COR-L47 (cell line): ENCODE measurements around the gene DOCK4.

ENCODE experiments used
- DNase-seq: peaks from one replicate; lab custom pipeline; 2025; lab: John Stamatoyannopoulos, UW

Gene DOCK4

GRCh38 chr7:112080978-112081377, 125.2 kb downstream of the DOCK4 start:
- no peak for DNase-seq

GRCh38 chr7:112080441-112080840, 125.8 kb downstream of the DOCK4 start:
- no peak for DNase-seq

GRCh38 chr7:112079673-112080072, 126.5 kb downstream of the DOCK4 start:
- DNase-seq: no peak

- no peak for DNase-seq
Measured at GRCh38 chr7:112079122-112079521, 127.1 kb downstream of the DOCK4 start.

- DNase-seq: no peak
Measured at GRCh38 chr7:112076324-112076723, 129.9 kb downstream of the DOCK4 start.

DNA sequence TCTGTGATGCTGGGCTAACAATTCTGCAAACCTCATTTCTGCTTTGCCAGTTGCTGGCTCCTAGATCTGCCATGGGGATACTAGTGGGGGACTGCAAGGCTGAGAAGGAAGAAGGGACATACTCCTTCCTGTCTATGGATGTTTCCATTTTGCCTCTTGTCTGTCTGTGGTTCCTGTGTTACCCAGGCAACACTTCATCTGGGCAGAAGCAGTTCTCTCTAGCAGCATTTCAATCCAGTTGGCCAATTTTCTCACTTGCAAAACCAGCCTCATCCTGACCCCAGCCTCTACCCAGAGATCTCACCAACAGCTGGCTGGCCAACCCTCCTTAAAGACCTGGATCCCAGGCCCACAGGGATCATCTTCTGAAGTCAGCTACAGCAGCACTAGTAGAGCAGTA, 131.7 kb downstream of the DOCK4 start:
- no peak for DNase-seq

DNA sequence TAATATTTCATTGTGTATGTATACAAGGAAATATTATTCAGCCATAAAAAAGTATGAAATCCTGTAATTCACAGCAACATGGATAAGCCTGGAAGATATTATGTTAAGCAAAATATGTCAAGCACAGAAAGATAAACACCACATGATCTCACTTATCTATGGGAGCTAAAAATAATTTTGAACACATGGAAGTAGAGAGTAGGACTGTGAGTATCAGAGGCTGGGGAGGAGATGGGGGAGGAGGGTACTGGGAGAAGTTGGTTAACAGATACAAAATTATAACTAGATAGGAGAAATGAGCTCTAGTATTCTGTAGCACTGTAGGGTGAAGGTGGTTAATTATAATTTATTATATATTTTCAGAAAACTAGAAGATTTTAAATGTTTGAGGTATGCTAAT, 132.7 kb downstream of the DOCK4 start:
- DNase-seq: no peak

GRCh38 chr7:112072541-112073245, 133.5 kb downstream of the DOCK4 start:
- no peak for DNase-seq

DNA sequence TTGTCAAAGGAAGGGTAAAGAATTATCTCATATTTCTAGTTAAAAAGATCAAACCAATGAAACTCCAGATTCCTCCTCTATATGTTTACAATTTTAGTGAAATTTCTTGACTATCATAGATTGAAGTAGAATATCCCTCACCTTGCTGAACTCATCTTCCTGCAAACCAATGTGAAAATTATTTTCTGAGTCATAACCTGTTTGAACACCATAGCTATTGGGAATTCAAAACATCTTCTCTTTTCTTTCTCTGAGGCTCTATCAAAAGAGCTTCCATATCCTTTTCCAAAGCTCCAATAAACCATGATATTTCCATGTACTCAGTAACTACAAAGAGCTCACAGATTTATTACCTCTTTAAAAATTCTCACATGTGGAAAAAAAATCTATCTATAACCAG, 134.3 kb downstream of the DOCK4 start:
- no peak for DNase-seq

- no peak for DNase-seq
Measured at GRCh38 chr7:112070674-112071256, 135.4 kb downstream of the DOCK4 start.

DNA sequence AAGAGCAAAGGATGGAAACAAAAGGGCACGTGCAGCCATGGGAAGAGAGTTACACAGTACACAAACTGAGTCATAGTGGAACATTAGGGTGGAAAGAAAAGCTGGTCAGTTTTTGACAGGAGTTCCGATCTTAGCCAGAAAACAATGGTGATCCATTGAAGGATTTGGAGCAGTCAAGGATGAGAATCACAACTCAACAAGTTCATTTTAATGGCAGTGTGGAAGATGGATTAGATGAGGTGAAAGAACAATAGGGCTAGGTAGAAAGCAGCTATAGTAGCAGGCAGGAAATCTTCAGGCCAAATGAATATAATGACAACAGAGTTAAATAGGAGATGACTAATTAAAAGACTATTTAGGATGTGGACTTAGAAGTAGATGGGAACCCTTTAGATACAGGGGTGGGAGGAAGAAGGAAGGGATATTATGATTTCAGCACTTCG, 136.3 kb downstream of the DOCK4 start:
- no peak for DNase-seq

DNA sequence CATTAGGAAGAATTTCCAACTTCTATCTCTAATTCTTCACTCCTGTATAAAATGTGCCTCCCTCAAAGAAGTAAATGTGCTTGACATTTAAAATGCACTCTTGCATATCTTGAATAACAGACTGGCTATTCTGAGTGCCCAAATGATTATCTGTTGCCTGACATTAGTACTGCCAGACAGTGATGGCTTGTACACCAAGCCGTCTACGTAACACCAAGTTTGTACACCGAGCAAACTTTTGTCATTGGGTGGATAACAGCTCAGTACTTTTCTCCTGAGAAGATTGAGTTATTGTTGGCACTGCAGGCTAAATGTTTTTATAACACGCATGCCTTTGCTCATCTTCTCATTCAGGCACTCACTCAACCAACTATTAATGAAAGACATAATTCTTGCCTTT, 137.2 kb downstream of the DOCK4 start:
- DNase-seq: no peak

DNA sequence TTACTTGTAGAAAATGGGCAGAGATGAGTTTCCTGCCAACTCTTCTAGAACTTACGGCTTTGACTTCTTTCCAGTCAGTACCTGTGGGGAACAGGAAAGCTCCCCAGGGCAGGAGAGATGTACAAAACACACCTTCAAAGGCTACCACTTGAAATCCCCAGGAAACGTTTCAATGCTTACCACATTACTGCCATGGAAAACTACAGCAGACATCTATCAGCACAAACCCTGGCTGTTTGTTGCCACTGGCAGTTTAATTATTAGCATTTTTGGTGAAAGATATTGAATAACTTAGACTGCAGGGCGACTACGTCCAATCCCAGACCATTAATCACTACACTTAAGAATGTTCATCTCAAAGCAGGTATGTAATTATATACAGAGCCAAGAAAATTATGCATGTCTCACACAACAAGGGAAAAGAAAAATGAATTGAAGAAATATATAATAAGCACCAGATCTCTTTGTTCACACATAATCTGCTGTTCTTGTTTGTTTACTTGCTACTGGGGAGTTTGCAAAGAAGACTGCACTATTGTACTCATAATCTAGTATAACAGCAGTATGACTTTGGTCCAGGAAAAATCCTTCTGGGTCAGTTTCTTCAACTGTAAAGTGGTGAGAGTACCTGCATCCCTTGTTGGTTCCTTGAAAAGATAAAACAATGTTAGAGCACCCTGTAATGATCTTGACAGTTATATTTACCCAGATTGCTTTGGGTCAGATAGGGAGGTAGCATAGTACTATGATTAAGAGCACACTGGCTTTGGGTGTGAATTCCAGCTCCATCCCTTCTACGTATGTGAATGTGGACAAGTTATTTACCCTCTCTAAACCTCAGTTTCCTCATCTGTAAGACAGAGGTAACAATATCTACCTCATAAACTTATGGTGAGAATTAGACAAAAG, 138.3 kb downstream of the DOCK4 start:
- DNase-seq: peak; percentile 66

GRCh38 chr7:112067200-112067599, 139.0 kb downstream of the DOCK4 start:
- no peak for DNase-seq

- no peak for DNase-seq
Measured at GRCh38 chr7:112065758-112066157, 140.4 kb downstream of the DOCK4 start.

GRCh38 chr7:112064627-112065385, 141.4 kb downstream of the DOCK4 start:
- no peak for DNase-seq

DNA sequence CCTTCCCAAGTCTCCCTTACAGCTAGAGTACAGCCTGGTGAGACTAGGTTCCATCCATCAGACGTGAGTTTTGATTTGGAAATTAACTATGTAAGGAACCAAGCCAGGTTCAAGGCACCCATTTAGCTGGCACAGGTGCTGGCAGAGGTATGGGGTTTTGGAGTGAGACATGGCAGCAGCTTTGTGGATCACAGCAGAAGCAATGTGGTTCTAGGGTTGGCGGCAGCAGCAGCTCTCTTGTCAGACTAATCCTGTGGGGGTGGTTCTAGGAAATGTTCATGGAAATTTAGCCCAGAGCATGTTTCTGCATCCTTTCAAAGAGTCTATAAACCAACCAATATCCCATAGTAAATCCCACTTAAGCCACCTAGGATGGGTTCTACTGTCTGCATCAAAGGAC, 142.2 kb downstream of the DOCK4 start:
- DNase-seq: no peak

DNA sequence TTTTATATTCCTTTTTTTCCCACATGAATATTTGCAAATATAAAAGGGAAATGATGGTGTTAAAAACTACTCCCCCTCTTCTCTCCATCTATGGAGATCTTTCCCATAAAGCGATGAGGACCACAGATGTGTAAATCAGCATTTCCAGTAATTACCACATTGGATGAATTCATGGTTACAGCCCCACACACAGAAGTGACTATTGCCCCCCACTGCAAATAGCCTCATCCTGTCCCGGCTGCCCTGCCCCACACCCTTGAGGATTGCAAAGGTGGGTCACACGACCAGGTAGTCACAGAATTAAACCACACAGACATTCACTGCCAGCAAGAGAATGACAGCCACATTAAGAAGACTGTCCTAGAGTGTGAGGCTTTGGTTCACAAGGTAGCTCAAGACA, 145.1 kb downstream of the DOCK4 start:
- DNase-seq: no peak

GRCh38 chr7:112060625-112061024, 145.6 kb downstream of the DOCK4 start:
- DNase-seq: no peak

DNA sequence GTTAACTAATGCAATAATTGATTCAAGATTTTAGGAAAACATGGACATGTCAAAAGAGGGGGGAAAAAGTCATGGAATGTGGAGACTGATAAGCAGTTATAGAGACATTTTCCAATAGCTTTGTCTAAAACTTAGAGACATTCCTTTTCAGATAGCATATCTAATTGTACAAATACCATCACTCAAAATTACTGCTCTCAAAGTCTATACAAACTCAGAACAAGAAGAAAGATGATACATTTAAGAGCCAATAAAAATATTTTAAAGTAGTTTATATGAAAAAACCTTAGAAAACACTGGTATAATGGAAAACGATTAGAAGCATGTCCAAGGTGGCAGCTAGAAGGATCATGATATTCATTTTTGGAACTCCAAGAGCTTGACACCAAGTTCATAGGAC, 146.5 kb downstream of the DOCK4 start:
- no peak for DNase-seq

GRCh38 chr7:112058686-112059085, 147.5 kb downstream of the DOCK4 start:
- no peak for DNase-seq

DNA sequence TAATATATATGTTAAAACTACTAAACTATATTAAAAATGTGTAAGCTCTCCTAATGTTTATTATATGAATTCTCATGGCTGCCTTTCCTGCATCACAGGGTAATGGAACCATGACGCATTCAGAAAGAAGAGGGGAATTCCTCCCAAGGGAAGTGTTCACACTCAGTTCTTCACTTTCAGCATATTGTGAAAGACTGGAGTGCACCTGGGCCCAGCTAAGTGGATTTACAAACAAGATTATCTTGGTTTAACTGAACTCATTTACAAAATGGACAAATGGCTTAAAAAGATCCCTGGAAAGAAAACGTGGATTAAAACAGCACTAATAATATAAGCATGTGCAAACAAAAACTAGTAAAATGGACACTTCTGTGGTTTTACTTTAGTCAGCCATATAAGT, 149.8 kb downstream of the DOCK4 start:
- DNase-seq: no peak
